ENCODE data around the gene CCN5.

Gene CCN5

GRCh38 chr20:44701858-44702256 lies 13.3 kb upstream of the CCN5 start (continued):
- no peak for TF ChIP-seq SALL2 (tag by site-specific recombination; IDR thresholded peaks at IDR 0.05; ENCODE audit: borderline replicate concordance)
- TF ChIP-seq ZNF785 (tag by site-specific recombination; IDR thresholded peaks at IDR 0.05): no peak
- TF ChIP-seq ZNF670 (tag by site-specific recombination; IDR thresholded peaks at IDR 0.05; ENCODE audit: low read depth): no peak
- no peak for TF ChIP-seq ZNF514 (tag by site-specific recombination; IDR thresholded peaks at IDR 0.05)
- peak; percentile 40; the same call in 1 of the 2 replicates for TF ChIP-seq ZNF433 (tag by site-specific recombination; IDR thresholded peaks at IDR 0.05; ENCODE audit: low read depth)
- no peak for TF ChIP-seq SP3 (tag by site-specific recombination; IDR thresholded peaks at IDR 0.05)
- no peak for TF ChIP-seq ZNF26 (tag by site-specific recombination; IDR thresholded peaks at IDR 0.05)
- TF ChIP-seq ZNF544 (tag by site-specific recombination; IDR thresholded peaks at IDR 0.05): no peak
- no peak for TF ChIP-seq ZNF521 (tag by site-specific recombination; IDR thresholded peaks at IDR 0.05)
- no peak for TF ChIP-seq ZNF121 (tag by site-specific recombination; IDR thresholded peaks at IDR 0.05)
- peak; percentile 54 for TF ChIP-seq ZNF555 (tag by site-specific recombination; conservative IDR thresholded peaks at IDR 0.05)
- TF ChIP-seq ZFP37 (tag by site-specific recombination; IDR thresholded peaks at IDR 0.05): no peak
- no peak for TF ChIP-seq ZNF292 (tag by site-specific recombination; IDR thresholded peaks at IDR 0.05; ENCODE audit: borderline replicate concordance, low read depth)
- TF ChIP-seq FEZF1 (tag by site-specific recombination; IDR thresholded peaks at IDR 0.05): no peak
- no peak for TF ChIP-seq HOXA7 (CRISPR knock-in tag; IDR thresholded peaks at IDR 0.05; ENCODE audit: borderline replicate concordance)
- TF ChIP-seq ZNF366 (tag by site-specific recombination; conservative IDR thresholded peaks at IDR 0.05): no peak
- no peak for TF ChIP-seq GLIS2 (tag by site-specific recombination; IDR thresholded peaks at IDR 0.05)
- TF ChIP-seq ZNF202 (tag by site-specific recombination; IDR thresholded peaks at IDR 0.05; ENCODE audit: borderline replicate concordance): peak; percentile 56; the same call in 1 of the 2 replicates
- peak; percentile 26 for TF ChIP-seq ZNF654 (tag by site-specific recombination; IDR thresholded peaks at IDR 0.05; ENCODE audit: low read depth)
- no peak for TF ChIP-seq ZSCAN23 (tag by site-specific recombination; IDR thresholded peaks at IDR 0.05)
- TF ChIP-seq, protein P1, sequence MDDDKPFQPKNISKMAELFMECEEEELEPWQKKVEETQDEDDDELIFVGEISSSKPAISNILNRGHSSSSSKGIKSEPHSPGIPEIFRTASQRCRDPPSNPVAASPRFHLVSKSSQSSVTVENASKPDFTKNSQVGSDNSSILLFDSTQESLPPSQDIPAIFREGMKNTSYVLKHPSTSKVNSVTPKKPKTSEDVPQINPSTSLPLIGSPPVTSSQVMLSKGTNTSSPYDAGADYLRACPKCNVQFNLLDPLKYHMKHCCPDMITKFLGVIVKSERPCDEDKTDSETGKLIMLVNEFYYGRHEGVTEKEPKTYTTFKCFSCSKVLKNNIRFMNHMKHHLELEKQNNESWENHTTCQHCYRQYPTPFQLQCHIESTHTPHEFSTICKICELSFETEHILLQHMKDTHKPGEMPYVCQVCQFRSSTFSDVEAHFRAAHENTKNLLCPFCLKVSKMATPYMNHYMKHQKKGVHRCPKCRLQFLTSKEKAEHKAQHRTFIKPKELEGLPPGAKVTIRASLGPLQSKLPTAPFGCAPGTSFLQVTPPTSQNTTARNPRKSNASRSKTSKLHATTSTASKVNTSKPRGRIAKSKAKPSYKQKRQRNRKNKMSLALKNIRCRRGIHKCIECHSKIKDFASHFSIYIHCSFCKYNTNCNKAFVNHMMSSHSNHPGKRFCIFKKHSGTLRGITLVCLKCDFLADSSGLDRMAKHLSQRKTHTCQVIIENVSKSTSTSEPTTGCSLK (tag by site-specific recombination; IDR thresholded peaks at IDR 0.05): no peak
- TF ChIP-seq, protein P2, sequence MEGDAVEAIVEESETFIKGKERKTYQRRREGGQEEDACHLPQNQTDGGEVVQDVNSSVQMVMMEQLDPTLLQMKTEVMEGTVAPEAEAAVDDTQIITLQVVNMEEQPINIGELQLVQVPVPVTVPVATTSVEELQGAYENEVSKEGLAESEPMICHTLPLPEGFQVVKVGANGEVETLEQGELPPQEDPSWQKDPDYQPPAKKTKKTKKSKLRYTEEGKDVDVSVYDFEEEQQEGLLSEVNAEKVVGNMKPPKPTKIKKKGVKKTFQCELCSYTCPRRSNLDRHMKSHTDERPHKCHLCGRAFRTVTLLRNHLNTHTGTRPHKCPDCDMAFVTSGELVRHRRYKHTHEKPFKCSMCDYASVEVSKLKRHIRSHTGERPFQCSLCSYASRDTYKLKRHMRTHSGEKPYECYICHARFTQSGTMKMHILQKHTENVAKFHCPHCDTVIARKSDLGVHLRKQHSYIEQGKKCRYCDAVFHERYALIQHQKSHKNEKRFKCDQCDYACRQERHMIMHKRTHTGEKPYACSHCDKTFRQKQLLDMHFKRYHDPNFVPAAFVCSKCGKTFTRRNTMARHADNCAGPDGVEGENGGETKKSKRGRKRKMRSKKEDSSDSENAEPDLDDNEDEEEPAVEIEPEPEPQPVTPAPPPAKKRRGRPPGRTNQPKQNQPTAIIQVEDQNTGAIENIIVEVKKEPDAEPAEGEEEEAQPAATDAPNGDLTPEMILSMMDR (tag by site-specific recombination; IDR thresholded peaks at IDR 0.05): no peak
- TF ChIP-seq ZNF518A (tag by site-specific recombination; conservative IDR thresholded peaks at IDR 0.05; ENCODE audit: low read depth): peak; percentile 86
- no peak for TF ChIP-seq ZFP69B (tag by site-specific recombination; IDR thresholded peaks at IDR 0.05)
- TF ChIP-seq ZXDB (tag by site-specific recombination; IDR thresholded peaks at IDR 0.05): peak; percentile 39; the same call in 1 of the 2 replicates
